Measurements from ENCODE around the gene PTPRCAP.

PTPRCAP gene

DNA sequence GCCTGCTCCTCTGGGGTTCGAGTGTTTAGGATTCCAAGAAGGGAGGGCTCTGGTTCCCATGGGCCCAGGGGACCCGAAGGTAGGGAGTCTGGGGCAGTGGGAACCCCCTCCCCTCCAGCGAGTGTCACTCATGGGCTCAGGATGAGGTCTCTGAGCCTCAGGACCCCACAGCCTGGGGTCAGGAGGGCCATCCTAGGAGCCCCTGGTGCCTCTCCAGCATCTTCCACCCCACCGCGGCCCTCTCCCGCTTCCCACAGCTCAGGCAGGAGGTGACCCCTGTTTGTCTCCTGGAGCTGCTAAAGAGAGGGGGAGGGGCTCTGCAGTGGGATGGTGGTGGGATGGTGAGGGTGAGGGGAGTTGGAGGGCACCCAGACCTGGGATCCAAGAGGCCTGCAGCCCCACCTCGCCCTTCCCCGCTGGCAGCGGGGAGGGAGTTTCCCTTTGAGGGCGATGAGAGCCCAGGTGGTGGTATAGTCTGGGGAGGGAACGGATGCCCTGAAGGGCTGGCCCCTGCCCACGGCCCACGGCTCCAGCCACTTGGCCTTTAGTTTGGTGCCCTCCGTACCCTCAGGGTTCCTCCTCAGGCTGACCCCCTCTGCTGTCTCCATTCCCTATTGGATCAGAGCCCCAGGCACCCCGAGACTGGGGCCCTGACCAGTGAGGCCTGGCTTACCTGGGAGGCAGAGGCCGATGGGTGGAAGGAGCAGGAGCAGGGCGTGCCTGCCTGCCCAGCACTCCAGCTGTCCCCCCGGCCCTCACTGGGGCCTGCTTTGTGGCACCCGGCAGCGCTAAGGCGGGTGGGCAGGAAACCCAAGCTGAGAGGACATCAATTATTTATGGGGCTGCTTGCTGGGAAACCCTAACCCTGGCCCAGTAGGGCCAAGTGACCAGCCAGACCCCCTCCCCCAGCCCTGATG lies 16.6 kb upstream of the PTPRCAP start:
- no peak overlapping the region for H3K4me3 ChIP-seq (ENCODE audit: low read length)
- TF ChIP-seq CTCF (IDR thresholded peaks at IDR 0.05; ENCODE audit: insufficient read depth, low read depth, low read length, missing control alignments) = no peak
- DNase-seq (ENCODE audit: low read depth) = no peak

DNA sequence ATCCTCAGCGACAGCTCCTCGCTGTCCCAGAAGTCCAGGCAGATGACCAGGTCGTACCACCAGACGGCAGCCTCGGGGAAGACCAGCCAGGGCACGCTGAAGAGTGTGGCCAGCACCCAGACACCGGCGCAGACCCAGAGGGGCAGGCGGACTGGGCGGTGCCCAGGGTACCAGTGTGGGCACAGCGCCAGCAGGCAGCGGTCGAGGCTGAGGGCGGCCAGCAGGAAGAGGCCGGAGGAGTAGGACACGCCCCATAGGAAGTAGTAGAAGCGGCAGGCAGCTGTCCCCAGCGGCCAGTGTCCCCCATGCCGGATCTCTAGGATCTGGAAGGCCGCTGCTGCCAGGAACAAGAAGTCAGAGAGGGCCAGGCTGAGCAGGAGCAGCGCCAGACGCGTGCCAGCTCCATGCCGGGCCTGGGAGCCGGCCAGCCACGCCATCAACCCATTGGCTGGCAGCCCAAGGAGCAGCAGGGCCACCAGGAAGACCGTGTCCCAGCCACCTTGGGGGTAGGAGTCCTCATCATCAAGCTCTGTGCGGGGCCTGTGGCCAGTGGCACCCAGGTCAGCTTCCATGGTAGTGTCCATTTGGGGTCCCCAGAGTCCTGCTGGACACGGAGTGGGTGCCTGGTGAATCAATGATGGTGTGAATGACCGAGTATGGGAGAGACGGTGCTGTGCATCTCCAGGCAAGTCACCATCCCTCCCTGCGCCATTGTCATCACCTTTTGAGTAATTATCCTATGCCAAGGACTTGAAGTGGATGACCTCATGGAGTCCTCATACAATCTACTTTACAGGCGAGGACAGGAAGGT lies 14.9 kb upstream of the PTPRCAP start, which contains the start of gene GPR152:
Gene GPR152 (minus strand): TSS at position 589 of the 812 bp plus-strand sequence. CDS start 5 bp downstream, at position 584.
- no peak within 1 kb of the TSS for H3K4me3 ChIP-seq (ENCODE audit: low read length)
- no peak for DNase-seq (ENCODE audit: low read depth)
- no peak for TF ChIP-seq CTCF (IDR thresholded peaks at IDR 0.05; ENCODE audit: insufficient read depth, low read depth, low read length, missing control alignments)

GRCh38 chr11:67451658-67451976 lies 14.1 kb upstream of the PTPRCAP start:
- no peak for TF ChIP-seq CTCF (IDR thresholded peaks at IDR 0.05; ENCODE audit: insufficient read depth, low read depth, low read length, missing control alignments)
- DNase-seq (ENCODE audit: low read depth) = no peak
- no peak overlapping the region for H3K4me3 ChIP-seq (ENCODE audit: low read length)

- no peak overlapping the region for H3K4me3 ChIP-seq (ENCODE audit: low read length)
- DNase-seq (ENCODE audit: low read depth) = no peak
- TF ChIP-seq CTCF (IDR thresholded peaks at IDR 0.05; ENCODE audit: insufficient read depth, low read depth, low read length, missing control alignments) = no peak
These were observed 13.5 kb upstream of the PTPRCAP start for GRCh38 chr11:67450796-67451657.

GRCh38 chr11:67449116-67449844 lies 11.8 kb upstream of the PTPRCAP start:
- H3K4me3 ChIP-seq (ENCODE audit: low read length) = no peak overlapping the region
- TF ChIP-seq CTCF (IDR thresholded peaks at IDR 0.05; ENCODE audit: insufficient read depth, low read depth, low read length, missing control alignments) = no peak
- DNase-seq (ENCODE audit: low read depth) = no peak

DNA sequence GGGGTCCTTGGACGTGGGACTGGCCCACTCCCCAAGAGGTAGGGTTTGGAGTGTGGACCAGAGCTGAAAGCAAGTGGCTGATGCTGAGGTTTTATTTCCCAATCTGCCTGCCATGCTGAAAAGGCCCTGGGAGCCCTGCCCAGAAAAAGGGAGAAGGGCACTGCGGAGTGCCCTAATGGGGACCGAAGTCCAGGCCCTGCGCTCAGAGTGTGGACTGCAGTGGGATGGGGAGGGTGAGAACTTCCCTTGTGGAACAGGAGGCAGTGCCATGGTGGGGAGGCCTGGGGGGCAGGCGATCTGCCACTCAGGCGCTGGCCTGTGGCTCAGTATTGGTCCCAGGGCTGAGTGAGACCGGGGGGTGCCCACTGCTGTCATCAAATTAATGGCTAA lies 10.7 kb upstream of the PTPRCAP start:
- no peak for TF ChIP-seq CTCF (IDR thresholded peaks at IDR 0.05; ENCODE audit: insufficient read depth, low read depth, low read length, missing control alignments)
- H3K4me3 ChIP-seq (ENCODE audit: low read length) = no peak overlapping the region
- no peak for DNase-seq (ENCODE audit: low read depth)
